CD4-positive, alpha-beta T cell treated with Interleukin-1 beta for 1 hour (primary cell): ENCODE results near the gene SELENOO.

Source experiments
- DNase-seq, 2 donors: peaks; one replicate each; pipeline ENCODE4 v3.0.0-alpha.2; 2020 to 2022

The SELENOO gene

GRCh38 chr22:50243685-50244419 lies 43.0 kb downstream of the SELENOO start:
- DNase-seq = no peak

- peak; percentile 91 to 92 for DNase-seq
These were observed 43.8 kb downstream of the SELENOO start, which contains the start of gene TUBGCP6 for GRCh38 chr22:50244420-50245213. Gene TUBGCP6, minus strand, starts transcription at chr22:50245023. Its CDS starts 564 bp downstream, at chr22:50244459.

- no peak for DNase-seq
These were observed 44.6 kb downstream of the SELENOO start for GRCh38 chr22:50245214-50246072.

- DNase-seq = no peak
These were observed 45.7 kb downstream of the SELENOO start for GRCh38 chr22:50246242-50247175.

- peak; percentile 78 to 81 for DNase-seq
These were observed 46.9 kb downstream of the SELENOO start for GRCh38 chr22:50247748-50248147.

GRCh38 chr22:50248196-50249081 lies 47.6 kb downstream of the SELENOO start:
- no peak for DNase-seq

GRCh38 chr22:50249341-50250248 lies 48.8 kb downstream of the SELENOO start:
- no peak for DNase-seq

GRCh38 chr22:50250249-50250554 lies 49.4 kb downstream of the SELENOO start:
- no peak for DNase-seq

- DNase-seq = peak; percentile 84 to 85
These were observed 50.0 kb downstream of the SELENOO start, which contains the start of gene HDAC10 for GRCh38 chr22:50250555-50251476. Gene HDAC10, minus strand, starts transcription at chr22:50251265. Its CDS starts 233 bp downstream, at chr22:50251032.

GRCh38 chr22:50251477-50252081 lies 50.8 kb downstream of the SELENOO start:
- DNase-seq = no peak

GRCh38 chr22:50252082-50253045 lies 51.6 kb downstream of the SELENOO start:
- peak; percentile 73 to 77 for DNase-seq

- DNase-seq = no peak
These were observed 52.5 kb downstream of the SELENOO start for GRCh38 chr22:50253046-50253915.

- no peak for DNase-seq
These were observed 53.1 kb downstream of the SELENOO start for GRCh38 chr22:50253941-50254340.

GRCh38 chr22:50255099-50255498 lies 54.3 kb downstream of the SELENOO start:
- no peak for DNase-seq

- no peak for DNase-seq
These were observed 54.8 kb downstream of the SELENOO start for GRCh38 chr22:50255607-50256006.
